Measurements from ENCODE around the gene MRPS9. TPM values are rescaled to one million over a fixed set of nuclear protein-coding genes. Genes with fewer than 3 reads are reported as not detected.

The MRPS9 gene
- total RNA-seq, 1 experiment from 2014 or later: 60.0 TPM

GRCh38 chr2:105082107-105082506, 44.2 kb downstream of the MRPS9 start:
- WGBS (ENCODE audit: extremely low coverage, insufficient read length, low lambda C conversion rate): no CpG with 5 or more reads among the region's 8 CpGs

More at GRCh38 chr2:105082107-105082506, 44.2 kb downstream of the MRPS9 start:
- no peak overlapping the region for H2BK15ac ChIP-seq (ENCODE audit: low read depth, low read length)
- no peak overlapping the region for H4K91ac ChIP-seq (ENCODE audit: insufficient read length, low read depth, low read length)
- H3K14ac ChIP-seq (ENCODE audit: insufficient read depth, low read length): no peak overlapping the region
- H3K4me3 Mint-ChIP-seq: no peak overlapping the region
- H2BK120ac ChIP-seq (ENCODE audit: low read depth, low read length, poor library complexity, severe bottlenecking): no peak overlapping the region
- H2BK5ac ChIP-seq (ENCODE audit: insufficient read length, low read length): no peak overlapping the region
- no peak overlapping the region for H2BK20ac ChIP-seq (ENCODE audit: low read depth, low read length, poor library complexity, severe bottlenecking)
- H3K9ac ChIP-seq (ENCODE audit: extremely low read depth, insufficient read length, low read length): no peak overlapping the region
- H3K18ac ChIP-seq (ENCODE audit: insufficient read length, low read depth, low read length): no peak overlapping the region
- H3K23ac ChIP-seq (ENCODE audit: insufficient read length, low read depth, low read length): no peak overlapping the region
- peaks cover 24 to 32% of the 10 kb centered on the region in 2 experiments for H3K4me1 Mint-ChIP-seq
- no peak overlapping the region for H3K4me2 ChIP-seq (ENCODE audit: insufficient read depth, insufficient read length, low read length)
- no peaks in the 10 kb centered on the region for H3K27me3 ChIP-seq (ENCODE audit: insufficient read depth, low read length)
- H3K56ac ChIP-seq (ENCODE audit: insufficient read length, low read depth, low read length): no peak overlapping the region
- no peak for TF ChIP-seq CTCF (conservative IDR thresholded peaks at IDR 0.05)
- no peaks in the 10 kb centered on the region for H4K20me1 ChIP-seq (ENCODE audit: control insufficient read depth, insufficient read depth, insufficient read length)
- H3K4ac ChIP-seq (ENCODE audit: low read depth, low read length): no peak overlapping the region
- no peak overlapping the region for H3K27ac Mint-ChIP-seq
- no peak overlapping the region for H2BK12ac ChIP-seq (ENCODE audit: insufficient read length, low read depth, low read length)
- H2AK5ac ChIP-seq (ENCODE audit: insufficient read length, low read length): no peak overlapping the region
- peaks cover 2 to 6% (median 3%) of the 10 kb centered on the region in 3 experiments; a peak in 3 of 7 replicates for H3K36me3 Mint-ChIP-seq (ENCODE audit: insufficient read depth in 1 of 3, low read depth in 3 of 3)
- no peak overlapping the region for H4K8ac ChIP-seq (replicated peaks; ENCODE audit: insufficient read length, low read depth, low read length)
- no peaks in the 10 kb centered on the region; the same call in 1 of the 2 replicates for H3K4me1 ChIP-seq (ENCODE audit: insufficient read depth, low read length)
- no peak overlapping the region for H3T11ph ChIP-seq (ENCODE audit: low read length)
- H4K5ac ChIP-seq (ENCODE audit: insufficient read length, low read depth, low read length): no peak overlapping the region
- H3K23me2 ChIP-seq (ENCODE audit: insufficient read length, low read depth, low read length, poor library complexity, severe bottlenecking): no peaks in the 10 kb centered on the region
- no peaks in the 10 kb centered on the region for H3K79me1 ChIP-seq (ENCODE audit: insufficient read depth, low read depth, low read length, poor library complexity, severe bottlenecking)
- H3K27me3 Mint-ChIP-seq (ENCODE audit: low read depth): no peaks in the 10 kb centered on the region
- no peak for DNase-seq
- no peaks in the 10 kb centered on the region for H3K79me2 ChIP-seq (ENCODE audit: insufficient read depth, low read length)
- H3K27ac ChIP-seq (ENCODE audit: insufficient read length, low read depth, low read length): no peak overlapping the region
- H3K9me3 Mint-ChIP-seq: no peaks in the 10 kb centered on the region
- no peaks in the 10 kb centered on the region for H3K9me3 ChIP-seq (ENCODE audit: control insufficient read depth, low read depth, low read length)
- no peak overlapping the region for H2AFZ ChIP-seq (ENCODE audit: low read length)
